Measurements from ENCODE around the gene SKAP1.

- no peak for TF ChIP-seq CTCF (IDR thresholded peaks at IDR 0.05)
- TF ChIP-seq POLR2AphosphoS5 (IDR thresholded peaks at IDR 0.05), result no peak
- no peak for TF ChIP-seq POLR2A (IDR thresholded peaks at IDR 0.05)
Observed at GRCh38 chr17:48150597-48151001, 279.4 kb downstream of the SKAP1 start.

All from gastroesophageal sphincter (tissue), 3 donors.